ENCODE results near the gene NPIPA5.
"Not testable (repeated sequence)": the region's sequence is repeated elsewhere in the genome, so short reads cannot be mapped to it uniquely, and the experiment has no call there.

Gene NPIPA5

DNA sequence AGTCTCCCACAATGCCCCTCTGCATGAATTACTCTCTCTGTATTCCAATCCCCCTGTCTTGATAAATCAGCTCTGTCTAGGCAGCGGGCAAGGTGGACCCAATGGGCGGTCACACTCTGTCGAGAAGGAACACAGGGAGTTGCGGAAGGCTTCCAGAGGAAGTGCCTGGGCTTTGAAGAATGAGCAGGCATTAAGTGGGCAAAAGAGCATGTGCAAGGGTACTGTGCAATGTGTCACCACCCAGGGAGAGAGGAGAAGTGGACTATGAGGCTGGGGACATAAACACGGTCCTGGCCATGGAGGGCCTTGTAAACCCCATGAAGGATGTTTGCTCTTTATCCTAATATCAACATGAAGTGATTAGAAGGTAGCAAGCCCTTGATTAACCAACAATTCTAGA, 44.1 kb downstream of the NPIPA5 start:
- not testable (repeated sequence) for H3K4me3 ChIP-seq (ENCODE audit: low read depth, low read length)

DNA sequence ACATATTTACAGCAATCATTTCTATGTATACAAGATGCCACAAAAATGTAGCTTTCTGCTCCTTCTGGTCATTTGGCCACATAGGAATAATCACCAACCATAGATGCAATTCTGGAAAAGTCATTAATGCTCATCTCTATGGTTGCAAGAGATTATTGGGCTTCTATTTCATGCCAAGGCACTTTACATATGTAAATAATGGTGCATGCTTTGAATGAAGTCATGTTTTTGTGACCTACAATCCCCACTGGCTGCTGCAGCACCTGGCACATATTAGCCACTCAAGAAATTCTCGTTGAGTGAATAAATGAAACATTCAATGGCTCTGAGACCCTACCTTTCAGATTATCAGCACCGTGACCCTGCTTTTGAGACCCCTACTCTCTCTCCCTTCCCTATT, 47.1 kb downstream of the NPIPA5 start:
- not testable (repeated sequence) for H3K4me3 ChIP-seq (ENCODE audit: low read depth, low read length)

- H3K4me3 ChIP-seq (ENCODE audit: low read depth, low read length): not testable (repeated sequence)
Measured at GRCh38 chr16:15324954-15325353, 53.1 kb downstream of the NPIPA5 start.

DNA sequence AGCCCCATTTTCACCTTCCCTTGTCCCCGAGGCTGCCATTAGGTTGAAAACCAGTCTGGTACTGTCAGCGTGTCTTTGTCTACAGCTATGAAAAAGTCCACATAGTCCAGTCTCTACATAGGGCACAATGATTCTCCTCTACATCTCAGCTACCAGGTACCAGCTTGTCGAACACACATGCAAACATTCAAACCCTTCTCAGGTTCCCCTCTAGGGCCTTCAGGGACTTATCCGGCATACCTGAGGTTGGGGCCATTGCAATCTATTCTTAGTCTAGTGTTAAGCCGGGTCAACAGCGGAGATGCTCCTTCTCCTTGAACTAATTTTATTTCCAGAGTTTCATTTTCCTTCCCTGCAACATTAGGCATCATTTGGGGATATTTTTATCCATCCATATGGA, 54.7 kb downstream of the NPIPA5 start:
- not testable (repeated sequence) for H3K4me3 ChIP-seq (ENCODE audit: low read depth, low read length)

DNA sequence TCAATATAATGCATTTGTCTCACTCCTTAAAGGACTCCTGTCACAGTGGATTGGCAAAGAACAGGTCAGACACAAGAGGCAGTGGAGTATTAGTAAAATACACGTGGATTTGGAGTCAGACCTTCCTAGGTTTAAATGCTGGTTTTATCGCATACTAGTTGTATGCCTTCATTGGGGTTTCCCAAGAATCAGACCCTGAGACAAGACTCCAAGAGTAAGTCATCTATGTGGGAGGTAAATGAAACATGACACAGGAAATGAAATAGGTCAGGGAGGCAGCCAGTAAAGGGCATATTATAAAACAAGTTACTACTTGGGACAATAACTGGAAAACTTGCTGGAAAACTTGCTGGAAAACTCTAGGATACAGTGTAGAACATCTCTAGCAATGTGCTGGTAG, 56.9 kb downstream of the NPIPA5 start:
- not testable (repeated sequence) for H3K4me3 ChIP-seq (ENCODE audit: low read depth, low read length)

DNA sequence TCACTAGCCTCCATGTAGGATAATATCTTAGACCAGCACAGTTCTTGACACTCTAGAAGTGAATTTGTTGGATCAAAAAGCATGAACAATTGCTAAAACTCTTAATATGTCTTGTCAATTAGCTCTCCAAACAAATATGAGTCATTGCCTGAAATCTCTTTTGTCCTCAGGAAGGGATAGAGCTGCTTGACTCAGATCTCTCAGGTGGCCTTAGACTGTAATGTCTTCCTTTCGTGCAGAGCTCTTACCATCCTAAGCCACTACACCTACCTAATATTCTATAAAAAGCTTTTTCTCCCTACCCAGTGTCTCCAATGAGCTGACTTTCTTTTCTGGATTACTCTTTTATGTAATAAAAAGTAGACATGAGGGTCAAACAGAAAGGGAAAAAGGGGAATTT, 63.5 kb downstream of the NPIPA5 start:
- not testable (repeated sequence) for H3K4me3 ChIP-seq (ENCODE audit: low read depth, low read length)
